Measurements from ENCODE around the gene KRTAP20-4.

KRTAP20-4 gene

GRCh38 chr21:30625449-30626165 is 5.2 kb downstream of the KRTAP20-4 start:
- H3K4me1 ChIP-seq (ENCODE audit: control insufficient read depth in 1 of 2, insufficient read depth in 1 of 2, low read depth in 1 of 2, low read length in 1 of 2), result no peaks in the 10 kb centered on the region
- no peak overlapping the region for H3K27ac ChIP-seq
- no peaks in the 10 kb centered on the region for H3K9me3 ChIP-seq
- H3K36me3 ChIP-seq, result no peaks in the 10 kb centered on the region
- no peak for TF ChIP-seq CTCF (IDR thresholded peaks at IDR 0.05)
- no peaks in the 10 kb centered on the region for H3K27me3 ChIP-seq
- H3K4me3 ChIP-seq (ENCODE audit: low read depth in 1 of 2, low read length in 1 of 2), result no peak overlapping the region

- H3K9me3 ChIP-seq, result no peaks in the 10 kb centered on the region
- H3K4me1 ChIP-seq (ENCODE audit: control insufficient read depth in 1 of 2, insufficient read depth in 1 of 2, low read depth in 1 of 2, low read length in 1 of 2), result no peaks in the 10 kb centered on the region
- H3K27me3 ChIP-seq, result no peaks in the 10 kb centered on the region
- H3K4me3 ChIP-seq (ENCODE audit: low read depth in 1 of 2, low read length in 1 of 2), result no peak overlapping the region
- no peak for TF ChIP-seq CTCF (IDR thresholded peaks at IDR 0.05)
- no peak overlapping the region for H3K27ac ChIP-seq
- H3K36me3 ChIP-seq, result no peaks in the 10 kb centered on the region
Observed at GRCh38 chr21:30628109-30628508, 7.7 kb downstream of the KRTAP20-4 start.

GRCh38 chr21:30629200-30629599 is 8.8 kb downstream of the KRTAP20-4 start:
- no peak overlapping the region for H3K4me3 ChIP-seq (ENCODE audit: low read depth in 1 of 2, low read length in 1 of 2)
- H3K36me3 ChIP-seq, result no peaks in the 10 kb centered on the region
- no peaks in the 10 kb centered on the region for H3K4me1 ChIP-seq (ENCODE audit: control insufficient read depth in 1 of 2, insufficient read depth in 1 of 2, low read depth in 1 of 2, low read length in 1 of 2)

GRCh38 chr21:30634906-30635305 is 14.5 kb downstream of the KRTAP20-4 start, which contains the start of gene KRTAP20-2:
Gene KRTAP20-2, plus strand, starts transcription at chr21:30635206. Its CDS starts 58 bp downstream, at chr21:30635264.
- Histone ChIP-seq H3K4me1 (ENCODE audit: control insufficient read depth in 1 of 2, insufficient read depth in 1 of 2, low read depth in 1 of 2, low read length in 1 of 2) (no peaks in the 10 kb centered on the region), H3K9me3 (no peaks in the 10 kb centered on the region), H3K27me3 (no peaks in the 10 kb centered on the region), H3K27ac (no peak within 1 kb of the TSS), H3K4me3 (ENCODE audit: low read depth in 1 of 2, low read length in 1 of 2) (no peak within 1 kb of the TSS), H3K36me3 (no peaks in the 10 kb centered on the region)
- TF ChIP-seq CTCF (IDR thresholded peaks at IDR 0.05), result no peak

More at GRCh38 chr21:30629200-30629599, 8.8 kb downstream of the KRTAP20-4 start:
- TF ChIP-seq CTCF (IDR thresholded peaks at IDR 0.05), result no peak
- Histone ChIP-seq H3K27me3 (no peaks in the 10 kb centered on the region), H3K27ac (no peak overlapping the region), H3K9me3 (no peaks in the 10 kb centered on the region)

- no peaks in the 10 kb centered on the region for H3K9me3 ChIP-seq
Observed at GRCh38 chr21:30638686-30639085, 18.3 kb downstream of the KRTAP20-4 start.

More at GRCh38 chr21:30638686-30639085, 18.3 kb downstream of the KRTAP20-4 start:
- Histone ChIP-seq H3K27ac (no peak overlapping the region), H3K36me3 (no peaks in the 10 kb centered on the region), H3K4me3 (ENCODE audit: low read depth in 1 of 2, low read length in 1 of 2) (no peak overlapping the region), H3K27me3 (no peaks in the 10 kb centered on the region), H3K4me1 (ENCODE audit: control insufficient read depth in 1 of 2, insufficient read depth in 1 of 2, low read depth in 1 of 2, low read length in 1 of 2) (no peaks in the 10 kb centered on the region)
- no peak for TF ChIP-seq CTCF (IDR thresholded peaks at IDR 0.05)

Measured in neutrophil (primary cell).